Muscle layer of duodenum (tissue), 2 donors: Measurements from ENCODE around the gene ZCCHC2.

Experiments used
- H3K27ac ChIP-seq: one replicate; pipeline ENCODE4 v1.7.0; 2013; ENCODE audit warnings: mild to moderate bottlenecking, low read length
- H3K27me3 ChIP-seq: one replicate; pipeline ENCODE4 v1.7.0; 2013; ENCODE audit warnings: low read depth, mild to moderate bottlenecking, control low read depth, low read length
- H3K36me3 ChIP-seq, 2 donors: one replicate each; pipeline ENCODE4 v1.7.0; 2013; ENCODE audit warnings: low read length in 2 of 2, control low read depth in 1 of 2, mild to moderate bottlenecking in 1 of 2; ENCODE audit not compliant: insufficient read depth in 2 of 2, control insufficient read depth in 1 of 2
- H3K4me1 ChIP-seq, 2 donors: one replicate each; pipeline ENCODE4 v1.7.0; 2013; ENCODE audit warnings: low read length in 2 of 2, mild to moderate bottlenecking in 2 of 2, control low read depth in 1 of 2, moderate library complexity in 1 of 2; ENCODE audit not compliant: insufficient read depth in 2 of 2, control insufficient read depth in 1 of 2
- H3K4me3 ChIP-seq, 2 donors: one replicate each; pipeline ENCODE4 v1.7.0; 2013; ENCODE audit warnings: low read length in 2 of 2, low read depth in 1 of 2, mild to moderate bottlenecking in 1 of 2
- H3K9me3 ChIP-seq, 2 donors: one replicate each; pipeline ENCODE4 v1.7.0; 2013; ENCODE audit warnings: low read length in 2 of 2, control low read depth in 1 of 2, mild to moderate bottlenecking in 1 of 2; ENCODE audit not compliant: control insufficient read depth in 1 of 2
- donor health status: healthy.

ZCCHC2 gene

DNA sequence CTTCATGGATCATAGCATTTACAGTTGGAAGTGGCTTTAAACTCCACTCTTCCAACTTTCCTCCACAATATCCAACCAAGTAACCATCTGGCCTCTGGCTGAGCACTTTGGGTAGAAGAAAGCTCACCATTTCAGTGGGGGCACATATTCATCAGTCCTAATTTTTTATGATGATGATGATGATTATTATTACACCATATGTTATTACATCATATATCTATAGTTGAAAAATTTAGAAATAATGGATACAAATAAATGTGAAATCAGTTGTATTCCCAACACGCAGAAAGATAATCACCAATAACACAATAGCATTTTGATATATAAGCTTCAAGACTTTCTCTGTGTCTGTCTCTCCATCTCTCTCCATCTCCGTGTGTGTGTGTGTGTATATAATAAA, 26.6 kb upstream of the ZCCHC2 start:
- Histone ChIP-seq H3K4me3 (no peak overlapping the region), H3K4me1 (peaks cover 3 to 7% of the 10 kb centered on the region in 2 donors), H3K36me3 (no peaks in the 10 kb centered on the region), H3K9me3 (no peaks in the 10 kb centered on the region), H3K27me3 (no peaks in the 10 kb centered on the region), H3K27ac (no peak overlapping the region)

DNA sequence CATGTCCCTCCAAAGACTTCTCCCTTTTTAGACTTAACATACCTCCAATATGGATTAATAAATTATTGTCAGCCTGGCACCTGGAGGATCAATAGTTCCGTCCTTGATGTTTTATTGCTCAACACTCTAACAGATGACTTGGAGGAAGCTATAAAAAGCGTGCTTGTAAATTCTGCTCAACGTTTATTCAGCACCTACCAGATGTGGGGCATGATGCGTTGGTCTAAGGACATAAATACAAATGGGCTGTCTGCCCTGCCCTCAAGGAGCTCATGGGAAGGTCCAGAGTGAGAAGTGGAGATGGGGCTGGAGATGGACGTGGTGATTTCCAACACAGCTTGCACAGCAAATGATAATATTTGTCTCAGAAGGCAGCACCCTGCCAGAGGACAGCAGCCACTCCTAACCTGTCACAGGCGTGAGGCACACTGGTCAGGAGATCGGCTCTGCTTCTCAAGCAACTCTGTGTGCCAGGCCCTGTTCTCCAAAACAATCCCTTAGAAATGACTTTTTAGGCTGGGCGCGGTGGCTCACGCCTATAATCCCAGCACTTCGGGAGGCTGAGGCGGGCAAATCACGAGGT, 25.5 kb upstream of the ZCCHC2 start:
- Histone ChIP-seq H3K27ac (no peak overlapping the region), H3K4me1 (peaks cover 3 to 7% of the 10 kb centered on the region in 2 donors), H3K4me3 (no peak overlapping the region), H3K27me3 (no peaks in the 10 kb centered on the region), H3K36me3 (no peaks in the 10 kb centered on the region), H3K9me3 (no peaks in the 10 kb centered on the region)

DNA sequence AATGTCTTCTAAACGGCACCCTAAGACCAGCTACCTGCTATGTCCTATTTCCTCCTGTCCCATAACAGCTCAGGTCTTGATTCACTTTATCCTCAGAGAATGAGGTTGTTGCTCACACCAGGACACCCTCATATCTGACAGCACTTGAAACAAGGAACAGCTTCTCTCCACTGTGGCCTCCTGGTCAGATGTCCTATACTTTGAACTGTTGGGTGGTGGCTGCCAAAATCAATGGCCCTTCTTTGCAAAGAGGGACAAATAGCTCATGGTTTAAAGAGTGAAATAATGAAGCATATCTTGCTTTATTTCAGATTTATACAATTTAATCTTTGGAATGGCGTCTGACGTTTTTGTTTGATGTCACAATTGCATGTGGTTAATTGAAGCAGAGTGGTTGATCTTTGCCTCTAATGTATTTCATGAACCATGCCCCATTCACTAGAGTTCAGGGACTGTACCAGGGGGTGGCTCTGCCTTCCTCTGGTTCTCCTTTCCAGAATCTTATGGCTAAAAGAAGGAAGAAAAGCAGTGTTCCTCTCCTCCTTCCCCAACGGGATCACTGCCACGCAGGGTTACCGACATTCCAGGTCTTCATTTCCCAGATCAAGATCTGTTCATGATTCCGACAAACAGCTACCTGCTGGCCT, 24.1 kb upstream of the ZCCHC2 start:
- no peak overlapping the region for H3K4me3 ChIP-seq
- no peak overlapping the region for H3K27ac ChIP-seq
- no peaks in the 10 kb centered on the region for H3K27me3 ChIP-seq
- no peaks in the 10 kb centered on the region for H3K36me3 ChIP-seq
- H3K4me1 ChIP-seq = peaks cover 3 to 7% of the 10 kb centered on the region in 2 donors
- H3K9me3 ChIP-seq = no peaks in the 10 kb centered on the region

DNA sequence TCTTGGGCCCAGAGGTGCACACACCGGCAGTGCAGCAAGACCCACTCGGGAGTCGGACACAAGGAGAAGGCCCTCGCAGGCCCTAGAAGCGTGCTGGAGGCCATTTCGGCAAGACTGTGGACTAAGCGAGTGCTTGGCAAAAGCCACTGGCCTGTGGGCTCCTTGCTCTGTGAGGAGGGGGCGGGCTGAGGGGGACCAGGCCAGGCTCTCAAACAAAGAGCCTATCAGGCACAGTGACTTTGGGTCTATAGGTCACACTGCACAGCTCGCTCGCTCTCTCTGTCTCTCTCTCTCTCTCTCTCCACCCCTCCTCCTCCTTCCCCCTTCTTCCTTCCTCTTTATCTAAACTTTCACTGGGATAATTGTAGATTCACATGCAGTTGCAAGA, 23.6 kb upstream of the ZCCHC2 start:
- Histone ChIP-seq H3K4me3 (no peak overlapping the region), H3K36me3 (no peaks in the 10 kb centered on the region), H3K4me1 (peaks cover 3 to 7% of the 10 kb centered on the region in 2 donors), H3K27me3 (no peaks in the 10 kb centered on the region), H3K27ac (no peak overlapping the region), H3K9me3 (no peaks in the 10 kb centered on the region)

DNA sequence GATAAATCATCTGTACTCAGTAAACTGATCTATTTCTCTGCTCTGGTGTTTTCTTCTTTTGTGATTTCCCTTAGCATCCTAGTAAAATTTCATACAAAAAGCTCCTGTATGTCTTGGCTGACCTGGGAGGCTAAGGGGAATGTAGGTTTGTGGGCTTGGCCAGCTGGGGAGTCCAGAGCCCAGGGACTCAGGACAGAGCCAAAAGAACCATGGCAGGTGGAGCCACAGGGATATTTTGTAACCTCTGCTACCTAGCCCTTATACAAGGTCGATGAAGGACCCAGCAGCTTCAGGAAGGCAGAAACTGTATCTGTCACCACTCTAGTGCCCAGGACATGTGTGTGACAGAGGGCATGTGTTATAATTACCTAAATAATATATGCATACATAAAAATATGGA, 22.7 kb upstream of the ZCCHC2 start:
- no peak overlapping the region for H3K4me3 ChIP-seq
- H3K36me3 ChIP-seq = no peaks in the 10 kb centered on the region
- no peaks in the 10 kb centered on the region for H3K9me3 ChIP-seq
- peaks cover 3 to 7% of the 10 kb centered on the region in 2 donors for H3K4me1 ChIP-seq
- no peak overlapping the region for H3K27ac ChIP-seq
- no peaks in the 10 kb centered on the region for H3K27me3 ChIP-seq

DNA sequence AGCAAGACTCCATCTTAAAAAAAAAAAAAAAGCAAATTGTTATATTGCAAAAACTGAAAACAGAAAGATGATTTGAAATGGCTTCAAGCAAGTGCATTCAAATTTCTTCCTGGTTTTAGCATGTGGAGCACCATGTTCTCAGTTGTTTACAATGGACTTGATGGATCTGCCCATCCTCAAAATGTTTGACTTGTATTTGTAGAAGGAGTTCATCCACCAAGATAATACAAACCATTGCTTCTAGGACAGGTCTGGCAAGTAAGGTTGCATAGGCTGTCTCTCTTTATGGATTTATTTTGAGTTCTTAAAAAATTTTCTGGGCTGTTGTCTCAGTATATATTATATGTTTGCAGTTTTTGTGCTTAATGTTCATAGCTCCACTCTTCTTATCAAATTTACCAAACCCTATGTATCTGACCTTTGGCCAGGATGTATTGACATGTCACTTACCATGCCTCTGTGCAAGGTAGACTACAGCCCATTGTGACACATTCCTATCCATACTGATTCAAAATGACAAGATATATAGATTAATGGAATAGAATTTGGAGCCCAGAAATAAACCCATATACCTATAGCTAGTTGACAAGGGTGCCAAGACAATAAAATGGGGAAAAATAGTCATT, 21.7 kb upstream of the ZCCHC2 start:
- Histone ChIP-seq H3K4me1 (peaks cover 3 to 7% of the 10 kb centered on the region in 2 donors), H3K27me3 (no peaks in the 10 kb centered on the region), H3K27ac (no peak overlapping the region), H3K36me3 (no peaks in the 10 kb centered on the region), H3K4me3 (no peak overlapping the region), H3K9me3 (no peaks in the 10 kb centered on the region)

DNA sequence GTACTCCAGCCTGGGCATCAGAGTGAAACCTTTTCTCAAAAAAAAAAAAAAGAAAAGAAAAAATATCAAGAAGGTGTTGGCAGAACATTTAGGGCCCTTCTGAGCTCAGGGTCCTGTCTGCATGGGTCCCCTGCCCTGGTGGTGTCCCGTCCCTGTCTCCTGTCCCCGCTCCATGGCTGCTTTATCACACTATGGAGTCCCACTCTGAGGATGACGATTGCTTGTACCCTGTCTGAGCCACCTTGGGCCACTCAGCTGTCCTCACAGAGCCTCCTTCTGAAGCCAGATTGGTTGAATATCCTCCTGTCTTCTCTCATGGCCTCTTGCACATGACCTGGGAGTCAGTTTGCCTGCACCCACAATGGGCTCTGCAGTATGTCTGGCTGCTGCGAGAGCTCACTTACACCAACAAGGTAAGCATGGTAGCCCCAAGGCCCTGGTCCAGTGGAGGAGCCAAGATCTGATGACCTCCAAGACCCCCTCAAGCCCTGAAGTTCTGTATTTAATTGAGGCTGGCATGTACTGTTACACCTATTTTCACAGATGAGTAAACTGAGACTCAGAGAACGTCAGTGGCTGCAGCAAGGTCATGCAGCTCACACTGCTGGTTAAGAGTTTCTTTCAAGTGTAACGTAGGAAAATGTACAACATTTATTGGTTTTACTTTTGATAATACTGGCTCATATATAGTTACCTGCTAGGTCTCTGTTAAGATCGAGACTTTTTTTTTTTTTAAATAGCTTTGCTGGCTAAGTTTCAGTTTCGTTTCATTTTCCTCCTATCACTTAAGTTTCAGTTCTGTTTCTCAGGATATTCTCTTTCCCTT, 16.9 kb upstream of the ZCCHC2 start:
- Histone ChIP-seq H3K27me3 (no peaks in the 10 kb centered on the region), H3K4me3 (peak overlapping the region; percentile 70 to 79), H3K9me3 (peaks cover 0 to 3% of the 10 kb centered on the region in 2 donors), H3K36me3 (no peaks in the 10 kb centered on the region), H3K4me1 (no peaks in the 10 kb centered on the region), H3K27ac (peak overlapping the region; percentile 84)

DNA sequence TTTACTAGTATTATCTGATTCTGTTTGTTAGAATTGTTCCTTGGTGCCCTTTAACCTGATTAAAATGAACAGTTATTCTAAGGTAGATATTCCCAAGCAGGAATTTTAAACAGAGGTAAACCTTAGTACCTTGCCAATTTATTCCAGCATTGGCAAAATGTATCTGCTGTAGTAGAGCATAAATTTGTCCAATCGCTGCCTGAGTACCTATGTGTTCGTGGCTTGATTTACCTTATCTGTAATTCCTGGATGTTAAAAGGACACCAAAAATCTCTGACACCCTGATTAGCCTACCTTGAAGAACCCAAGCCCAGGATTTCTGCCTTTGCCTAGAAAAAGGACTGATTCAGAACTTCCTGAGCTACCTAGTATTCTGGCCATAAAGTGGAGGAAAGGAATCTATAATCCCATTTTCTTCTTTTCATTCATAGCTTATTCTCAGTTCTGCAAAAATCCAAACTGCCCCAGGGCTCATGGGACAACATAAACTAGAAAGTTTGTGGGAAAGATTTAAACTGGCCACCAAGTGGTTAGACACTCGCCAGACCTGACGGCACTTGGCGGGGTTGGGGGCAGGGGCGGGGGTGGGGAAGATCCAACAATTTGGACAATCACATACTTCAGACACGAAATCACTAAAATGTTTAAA, 16.2 kb upstream of the ZCCHC2 start:
- no peaks in the 10 kb centered on the region for H3K27me3 ChIP-seq
- no peaks in the 10 kb centered on the region for H3K36me3 ChIP-seq
- no peaks in the 10 kb centered on the region for H3K4me1 ChIP-seq
- H3K4me3 ChIP-seq = peak overlapping the region; percentile 70 to 79
- peaks cover 0 to 8% of the 10 kb centered on the region in 2 donors for H3K9me3 ChIP-seq
- peak overlapping the region; percentile 84 for H3K27ac ChIP-seq

DNA sequence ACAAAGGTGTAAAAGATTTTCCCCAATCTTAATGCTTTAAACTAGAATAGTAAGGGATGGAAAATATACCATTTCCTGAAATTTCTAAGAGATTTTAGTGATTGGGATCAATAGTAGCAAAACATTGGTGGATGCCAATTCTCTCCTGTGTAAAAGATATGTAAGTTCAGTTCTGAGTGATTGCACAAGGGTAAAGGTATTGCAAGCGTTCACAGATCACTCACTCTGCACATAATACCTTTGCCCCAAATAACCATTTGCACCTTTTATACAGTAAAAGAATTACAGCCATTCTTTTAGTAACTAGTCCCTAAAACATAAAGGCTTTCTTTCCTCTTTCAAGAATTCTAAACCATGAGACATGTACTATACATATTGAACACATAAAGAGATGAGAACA, 13.0 kb upstream of the ZCCHC2 start:
- H3K36me3 ChIP-seq = no peaks in the 10 kb centered on the region
- peaks cover 21 to 27% of the 10 kb centered on the region in 2 donors for H3K9me3 ChIP-seq
- no peak overlapping the region for H3K27ac ChIP-seq
- no peaks in the 10 kb centered on the region for H3K4me1 ChIP-seq
- H3K27me3 ChIP-seq = no peaks in the 10 kb centered on the region
- H3K4me3 ChIP-seq = no peak overlapping the region

DNA sequence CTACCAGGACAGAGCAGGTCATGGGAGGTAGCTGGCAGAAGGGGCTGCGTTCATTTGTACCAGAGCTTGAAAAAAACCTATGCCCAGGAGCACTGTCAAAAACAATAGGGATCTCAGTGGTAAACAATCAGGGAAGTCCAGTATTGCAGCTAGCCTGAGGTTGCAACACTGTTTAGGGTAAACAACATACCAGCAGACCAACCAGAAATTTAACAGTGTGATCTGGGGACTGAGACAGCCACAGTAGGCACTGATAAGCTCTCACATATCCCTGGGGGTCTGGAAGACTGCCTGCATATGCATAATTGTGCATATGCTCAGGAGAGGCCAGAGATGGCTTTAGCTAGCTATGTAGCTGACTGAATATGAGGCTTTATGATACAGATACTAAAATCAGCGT, 12.0 kb upstream of the ZCCHC2 start:
- Histone ChIP-seq H3K4me1 (no peaks in the 10 kb centered on the region), H3K36me3 (no peaks in the 10 kb centered on the region), H3K27me3 (no peaks in the 10 kb centered on the region), H3K9me3 (peaks cover 21 to 32% of the 10 kb centered on the region in 2 donors), H3K4me3 (no peak overlapping the region), H3K27ac (no peak overlapping the region)

DNA sequence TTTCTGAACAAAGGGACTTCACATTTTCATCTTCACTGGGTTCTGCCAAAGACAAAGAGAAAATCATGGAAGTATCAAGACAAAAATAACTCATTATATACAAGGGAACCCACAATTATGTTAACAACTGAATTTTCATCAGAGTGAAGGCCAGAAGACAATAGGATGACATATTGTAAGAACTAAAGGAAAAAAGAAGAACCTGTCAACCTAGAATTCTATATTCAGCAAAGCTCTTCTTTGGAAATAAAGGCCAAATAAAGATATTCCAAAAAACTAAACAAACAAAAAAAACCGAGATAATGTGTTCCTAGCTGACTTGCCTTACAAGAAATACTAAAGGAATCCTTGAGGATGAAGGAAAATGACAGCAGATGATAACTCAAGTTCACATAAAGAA, 10.3 kb upstream of the ZCCHC2 start:
- Histone ChIP-seq H3K27me3 (no peaks in the 10 kb centered on the region), H3K9me3 (peaks cover 21 to 32% of the 10 kb centered on the region in 2 donors), H3K36me3 (no peaks in the 10 kb centered on the region), H3K4me3 (no peak overlapping the region), H3K4me1 (no peaks in the 10 kb centered on the region), H3K27ac (no peak overlapping the region)
